DND-41 (cell line): ENCODE data around the gene APBB1IP.

Source experiments
- ATAC-seq: fragments of 200-7000 bp; cut with Tn5 transposase; 3 replicates; pipeline ENCODE4 v1.9.1; 2021; ENCODE audit warnings: low read depth; ENCODE audit not compliant: insufficient read depth
- DNase-seq: peaks from one replicate; pipeline ENCODE4 v3.0.0-alpha.2; 2020
- H2AFZ ChIP-seq: 2 replicates; pipeline ENCODE4 v1.6.0; 2012; ENCODE audit warnings: low read depth, low read length
- H3K27ac ChIP-seq: 2 replicates; pipeline ENCODE4 v1.5.1; 2012; ENCODE audit warnings: low read length, inconsistent platforms
- H3K27me3 ChIP-seq: fragments of 200-600 bp; sonication (generic); 2 replicates; pipeline ENCODE4 v1.6.0; 2012; ENCODE audit warnings: low read length, mild to moderate bottlenecking, inconsistent platforms; ENCODE audit not compliant: insufficient read depth, poor library complexity
- H3K36me3 ChIP-seq: 2 replicates; pipeline ENCODE4 v1.5.1; 2012; ENCODE audit warnings: low read length, inconsistent platforms; ENCODE audit not compliant: insufficient read depth
- H3K4me1 ChIP-seq: 2 replicates; pipeline ENCODE4 v1.5.1; 2012; ENCODE audit warnings: mild to moderate bottlenecking, low read length; ENCODE audit not compliant: insufficient read depth
- H3K4me2 ChIP-seq: 2 replicates; pipeline ENCODE4 v1.6.0; 2012; ENCODE audit warnings: mild to moderate bottlenecking, moderate library complexity, low read length, inconsistent platforms; ENCODE audit not compliant: insufficient read depth
- H3K4me3 ChIP-seq, 2 experiments: fragments of 200-600 bp in 1 of 2; shearing (Covaris generic) in 1 of 2; 2 replicates each; pipeline ENCODE4 v1.5.1; 2012 to 2016; ENCODE audit warnings: inconsistent platforms in 2 of 2, low read length in 2 of 2, mild to moderate bottlenecking in 2 of 2, low read depth in 1 of 2, moderate library complexity in 1 of 2
- H3K79me2 ChIP-seq: 2 replicates; pipeline ENCODE4 v1.6.0; 2012; ENCODE audit warnings: low read length, inconsistent platforms; ENCODE audit not compliant: insufficient read depth
- H3K9ac ChIP-seq: 2 replicates; pipeline ENCODE4 v1.6.0; 2012; ENCODE audit warnings: low read depth, mild to moderate bottlenecking, inconsistent platforms, low read length, moderate library complexity
- H3K9me3 ChIP-seq: 2 replicates; pipeline ENCODE4 v1.5.1; 2012; ENCODE audit warnings: low read length, moderate library complexity, mild to moderate bottlenecking, inconsistent platforms; ENCODE audit not compliant: insufficient read depth, severe bottlenecking
- H4K20me1 ChIP-seq: 2 replicates; pipeline ENCODE4 v1.6.0; 2012; ENCODE audit warnings: low read length; ENCODE audit not compliant: insufficient read depth
- EZH2 ChIP-seq: IDR thresholded peaks from 3 replicates; pipeline ENCODE4 v1.6.1; 2012; ENCODE audit warnings: borderline replicate concordance, low read depth, mild to moderate bottlenecking, moderate library complexity, low read length, inconsistent platforms; ENCODE audit not compliant: severe bottlenecking
- TF ChIP-seq, protein P1 (sequence below): IDR thresholded peaks from 2 replicates; pipeline ENCODE4 v1.5.1; 2012; ENCODE audit warnings: borderline replicate concordance, low read length, moderate library complexity, mild to moderate bottlenecking; ENCODE audit not compliant: poor library complexity, severe bottlenecking; ENCODE audit errors: extremely low read depth

APBB1IP gene

DNA sequence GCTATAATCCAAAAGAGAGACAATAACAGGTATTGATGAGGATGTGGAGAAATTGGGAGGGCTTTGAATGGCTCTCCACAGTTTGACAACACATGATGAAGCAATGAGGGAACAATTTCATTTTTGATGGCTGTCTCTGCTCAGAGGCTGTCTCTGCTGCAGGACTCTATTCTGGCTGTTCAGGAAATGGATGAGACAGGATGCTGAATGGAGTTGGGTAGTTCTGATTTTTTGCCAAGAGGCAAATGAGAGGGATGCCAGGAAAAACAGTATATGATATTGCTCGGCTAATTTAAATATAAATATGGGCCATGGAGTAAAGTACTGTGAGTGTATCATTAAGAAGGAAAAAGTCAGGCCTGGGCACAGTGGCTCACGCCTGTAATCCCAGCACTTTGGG is 16.8 kb downstream of the APBB1IP start:
- Histone ChIP-seq H3K4me2 (no peak overlapping the region), H3K27me3 (no peaks in the 10 kb centered on the region), H3K79me2 (peaks cover 97% of the 10 kb centered on the region), H3K9me3 (no peaks in the 10 kb centered on the region), H3K36me3 (peaks cover 49% of the 10 kb centered on the region), H3K4me3 (no peak overlapping the region), H4K20me1 (peaks cover 19% of the 10 kb centered on the region), H2AFZ (no peak overlapping the region), H3K9ac (no peak overlapping the region), H3K27ac (peak overlapping the region; percentile 57; the same call in 1 of the 2 replicates), H3K4me1 (peaks cover 24% of the 10 kb centered on the region)
- 0 out of 3 replicates have a peak, but pooled peaks have one; percentile 34 for ATAC-seq
- TF ChIP-seq EZH2, result no peak
- TF ChIP-seq, protein P1, sequence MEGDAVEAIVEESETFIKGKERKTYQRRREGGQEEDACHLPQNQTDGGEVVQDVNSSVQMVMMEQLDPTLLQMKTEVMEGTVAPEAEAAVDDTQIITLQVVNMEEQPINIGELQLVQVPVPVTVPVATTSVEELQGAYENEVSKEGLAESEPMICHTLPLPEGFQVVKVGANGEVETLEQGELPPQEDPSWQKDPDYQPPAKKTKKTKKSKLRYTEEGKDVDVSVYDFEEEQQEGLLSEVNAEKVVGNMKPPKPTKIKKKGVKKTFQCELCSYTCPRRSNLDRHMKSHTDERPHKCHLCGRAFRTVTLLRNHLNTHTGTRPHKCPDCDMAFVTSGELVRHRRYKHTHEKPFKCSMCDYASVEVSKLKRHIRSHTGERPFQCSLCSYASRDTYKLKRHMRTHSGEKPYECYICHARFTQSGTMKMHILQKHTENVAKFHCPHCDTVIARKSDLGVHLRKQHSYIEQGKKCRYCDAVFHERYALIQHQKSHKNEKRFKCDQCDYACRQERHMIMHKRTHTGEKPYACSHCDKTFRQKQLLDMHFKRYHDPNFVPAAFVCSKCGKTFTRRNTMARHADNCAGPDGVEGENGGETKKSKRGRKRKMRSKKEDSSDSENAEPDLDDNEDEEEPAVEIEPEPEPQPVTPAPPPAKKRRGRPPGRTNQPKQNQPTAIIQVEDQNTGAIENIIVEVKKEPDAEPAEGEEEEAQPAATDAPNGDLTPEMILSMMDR, result no peak
- no peak for DNase-seq

DNA sequence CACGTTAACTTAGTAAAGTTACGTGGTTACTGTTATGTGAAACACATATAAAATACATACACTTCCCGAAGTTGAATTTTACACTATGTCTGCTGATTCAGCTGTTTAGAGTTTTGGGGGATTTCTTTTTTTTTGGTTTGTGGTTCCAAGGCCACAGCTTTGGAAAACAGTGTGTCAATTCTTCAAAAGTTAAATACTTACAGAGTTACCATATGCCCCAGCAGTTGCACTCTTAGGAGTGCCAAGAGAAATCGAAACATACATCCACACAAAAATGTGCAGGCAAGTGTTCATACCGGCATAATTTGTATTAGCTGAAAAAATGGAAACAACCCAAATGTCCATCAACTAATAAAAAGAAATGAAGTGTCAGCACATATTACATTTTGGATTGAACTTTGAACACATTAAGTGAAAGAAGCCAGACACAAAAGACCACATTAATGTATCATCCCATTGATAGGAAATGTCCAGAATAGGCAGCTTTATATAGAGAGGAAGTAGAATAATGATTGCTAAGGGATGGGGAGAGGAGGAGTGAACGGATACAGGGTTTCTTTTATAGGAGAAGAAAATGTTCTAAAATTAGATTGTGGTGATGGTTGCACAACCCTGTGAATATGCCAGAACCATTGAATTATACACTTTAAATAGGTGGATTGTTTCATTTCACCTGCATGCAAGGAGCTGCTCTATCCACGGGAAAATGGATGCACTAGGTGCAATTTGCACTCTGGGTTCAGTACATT is 17.6 kb downstream of the APBB1IP start:
- TF ChIP-seq, protein P1, result no peak
- no peak for TF ChIP-seq EZH2
- H3K36me3 ChIP-seq, result peaks cover 48% of the 10 kb centered on the region
- H3K4me1 ChIP-seq, result peaks cover 19% of the 10 kb centered on the region
- DNase-seq (no peak), ATAC-seq (no peak)
- no peak overlapping the region for H3K4me2 ChIP-seq
- H3K9ac ChIP-seq, result no peak overlapping the region
- H2AFZ ChIP-seq, result no peak overlapping the region
- no peaks in the 10 kb centered on the region for H3K27me3 ChIP-seq
- H3K9me3 ChIP-seq, result no peaks in the 10 kb centered on the region
- peaks cover 97% of the 10 kb centered on the region for H3K79me2 ChIP-seq
- peak overlapping the region; percentile 41 for H3K27ac ChIP-seq
- no peak overlapping the region for H3K4me3 ChIP-seq
- H4K20me1 ChIP-seq, result peaks cover 19% of the 10 kb centered on the region

DNA sequence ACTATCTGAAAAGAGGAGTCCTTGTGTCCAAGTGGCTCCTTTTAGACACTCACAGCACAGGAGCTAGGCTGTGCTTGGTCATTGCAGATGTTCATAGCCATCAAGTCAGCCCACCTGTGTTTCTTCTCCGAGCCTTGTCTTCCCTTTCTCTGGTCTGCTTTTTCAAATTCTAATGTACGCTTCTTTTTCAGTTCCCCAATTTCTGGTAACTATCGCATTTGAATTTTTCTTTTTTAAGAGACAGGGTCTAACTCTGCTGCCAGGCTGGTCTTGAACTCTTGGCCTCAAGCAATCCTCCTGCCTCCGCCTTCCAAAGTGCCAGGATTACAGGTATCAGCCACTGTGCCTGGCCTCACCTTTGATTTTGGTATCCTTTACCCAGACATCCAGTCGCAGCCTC is 18.9 kb downstream of the APBB1IP start:
- Histone ChIP-seq H2AFZ (no peak overlapping the region), H3K9ac (no peak overlapping the region), H3K4me2 (no peak overlapping the region), H3K9me3 (no peaks in the 10 kb centered on the region), H3K27me3 (no peaks in the 10 kb centered on the region), H3K79me2 (peaks cover 97% of the 10 kb centered on the region), H3K4me3 (no peak overlapping the region), H3K27ac (peak overlapping the region; percentile 38), H3K36me3 (peaks cover 46% of the 10 kb centered on the region), H3K4me1 (peaks cover 12% of the 10 kb centered on the region), H4K20me1 (peaks cover 19% of the 10 kb centered on the region)
- no peak for TF ChIP-seq EZH2
- TF ChIP-seq, protein P1, result no peak
- DNase-seq, result no peak
- ATAC-seq, result no peak
